ENCODE results near the gene DYSF. TPM values are rescaled to one million over a fixed set of nuclear protein-coding genes. Genes with fewer than 3 reads are reported as not detected.

DYSF gene
- polyA plus RNA-seq, 1 donor (not counting 4 experiments of a cell fraction or from before 2014, with no cell fraction given) = 8.2 TPM

DNA sequence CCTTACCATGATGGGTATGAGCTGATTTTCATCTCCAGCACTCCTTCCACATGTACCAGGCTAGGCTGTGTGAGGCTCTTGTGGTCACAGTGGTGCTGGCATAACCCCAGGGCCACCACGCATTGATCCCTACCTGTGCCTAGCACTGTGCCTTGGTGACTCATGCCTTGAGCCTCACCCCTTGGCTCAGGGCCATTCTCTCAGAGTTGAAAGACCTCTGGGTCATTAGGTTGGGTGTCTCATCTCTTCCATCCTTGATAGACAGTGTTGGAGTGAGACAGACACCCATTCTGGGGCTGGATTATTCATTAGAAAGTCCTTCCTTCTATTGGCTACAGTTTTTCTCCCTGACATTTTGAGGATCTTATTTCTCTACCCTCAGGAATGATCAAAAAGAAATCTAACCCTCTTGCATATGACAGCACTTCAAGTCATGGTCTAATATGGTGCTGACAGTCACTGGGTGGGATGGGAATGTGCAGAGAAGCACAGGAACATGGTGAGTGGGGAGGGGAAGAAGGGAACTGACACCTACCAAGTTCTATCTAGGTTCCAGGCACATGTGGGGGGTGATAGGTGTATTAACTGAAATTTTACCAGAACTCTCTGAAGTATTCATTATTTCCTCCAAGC lies 41.3 kb downstream of the DYSF start:
- dilution Hi-C loops (cut with MboI; ENCODE audit: extremely low pct_ligation_motif_present, low sequenced_read_pairs) = no loop called here
- DNase-seq (ENCODE audit: low read depth, low spot score) = peak; percentile 17

DNA sequence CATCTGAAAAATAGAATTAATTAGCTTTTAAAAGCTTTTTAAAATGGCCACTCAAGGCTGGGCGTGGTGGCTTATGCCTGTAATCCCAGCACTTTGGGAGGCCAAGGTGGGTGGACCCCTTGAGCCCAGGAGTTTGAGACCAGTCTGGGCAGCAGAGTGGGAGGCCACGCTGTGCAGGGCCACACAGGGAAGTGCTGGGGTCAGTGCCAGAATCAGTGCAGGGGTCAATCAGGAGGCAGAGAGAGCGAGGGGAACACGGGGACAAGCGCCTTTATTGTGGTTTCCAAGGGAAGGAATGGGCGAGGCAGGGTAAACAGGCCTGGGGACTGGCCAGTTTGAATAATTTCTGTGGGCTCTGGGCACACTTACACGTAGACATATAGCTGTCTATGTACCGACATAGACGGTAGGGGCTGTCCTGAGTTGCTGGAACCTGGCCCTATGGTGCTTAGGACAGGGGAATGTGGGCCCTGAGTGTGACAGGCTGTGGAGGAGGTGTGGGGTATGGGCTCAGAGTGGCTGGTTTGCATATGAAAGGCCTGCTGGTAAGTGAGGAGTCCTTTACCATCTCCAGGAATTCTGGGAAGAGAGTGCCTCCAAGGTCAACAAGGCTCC lies 42.9 kb downstream of the DYSF start:
- Histone ChIP-seq H3K4me1 (ENCODE audit: control insufficient read depth, extremely low read depth, insufficient read depth, low read length) (peaks cover 54% of the 10 kb centered on the region), H3K9me1 (ENCODE audit: control insufficient read depth, extremely low read depth, insufficient read depth, low read length) (no peaks in the 10 kb centered on the region), H3K4me2 (ENCODE audit: control insufficient read depth, extremely low read depth, insufficient read depth, low read depth, low read length) (no peak overlapping the region), H3K79me2 (ENCODE audit: control insufficient read depth, insufficient read depth, low read length) (no peaks in the 10 kb centered on the region), H3K9ac (ENCODE audit: control insufficient read depth, extremely low read depth, insufficient read depth, low read length) (no peak overlapping the region), H4K20me1 (ENCODE audit: control insufficient read depth, extremely low read depth, insufficient read depth, low read length) (no peaks in the 10 kb centered on the region), H3K27ac (ENCODE audit: control insufficient read depth, insufficient read depth, low read length) (no peak overlapping the region), H3K4me3 (ENCODE audit: control insufficient read depth in 2 of 3, extremely low read depth in 1 of 3, insufficient read depth in 2 of 3, low read depth in 1 of 3, low read length in 3 of 3) (no peak overlapping the region), H3K9me3 (ENCODE audit: control insufficient read depth, low read depth, low read length) (peaks cover 1% of the 10 kb centered on the region), H3K27me3 (ENCODE audit: control insufficient read depth, extremely low read depth, insufficient read depth, low read length) (no peaks in the 10 kb centered on the region), H3K36me3 (ENCODE audit: control insufficient read depth in 2 of 2, extremely low read depth in 1 of 2, insufficient read depth in 2 of 2, low read length in 2 of 2) (no peaks in the 10 kb centered on the region), H2AFZ (ENCODE audit: control insufficient read depth, low read length) (no peak overlapping the region)
- no peak for DNase-seq (ENCODE audit: low read depth, low spot score)
- dilution Hi-C loops (cut with MboI; ENCODE audit: extremely low pct_ligation_motif_present, low sequenced_read_pairs) = no loop called here
- FAIRE-seq = no peak
- TF ChIP-seq, protein P1, sequence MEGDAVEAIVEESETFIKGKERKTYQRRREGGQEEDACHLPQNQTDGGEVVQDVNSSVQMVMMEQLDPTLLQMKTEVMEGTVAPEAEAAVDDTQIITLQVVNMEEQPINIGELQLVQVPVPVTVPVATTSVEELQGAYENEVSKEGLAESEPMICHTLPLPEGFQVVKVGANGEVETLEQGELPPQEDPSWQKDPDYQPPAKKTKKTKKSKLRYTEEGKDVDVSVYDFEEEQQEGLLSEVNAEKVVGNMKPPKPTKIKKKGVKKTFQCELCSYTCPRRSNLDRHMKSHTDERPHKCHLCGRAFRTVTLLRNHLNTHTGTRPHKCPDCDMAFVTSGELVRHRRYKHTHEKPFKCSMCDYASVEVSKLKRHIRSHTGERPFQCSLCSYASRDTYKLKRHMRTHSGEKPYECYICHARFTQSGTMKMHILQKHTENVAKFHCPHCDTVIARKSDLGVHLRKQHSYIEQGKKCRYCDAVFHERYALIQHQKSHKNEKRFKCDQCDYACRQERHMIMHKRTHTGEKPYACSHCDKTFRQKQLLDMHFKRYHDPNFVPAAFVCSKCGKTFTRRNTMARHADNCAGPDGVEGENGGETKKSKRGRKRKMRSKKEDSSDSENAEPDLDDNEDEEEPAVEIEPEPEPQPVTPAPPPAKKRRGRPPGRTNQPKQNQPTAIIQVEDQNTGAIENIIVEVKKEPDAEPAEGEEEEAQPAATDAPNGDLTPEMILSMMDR (optimal IDR thresholded peaks at IDR 0.05 in 1 of 3, IDR thresholded peaks at IDR 0.05 in 1 of 3, conservative IDR thresholded peaks at IDR 0.05 in 1 of 3; ENCODE audit: extremely low read depth in 1 of 3, insufficient read depth in 2 of 3, low read length in 3 of 3) = no peak
- TF ChIP-seq EZH2 (IDR thresholded peaks at IDR 0.05; ENCODE audit: low read length) = no peak

More for the DNA sequence above, 41.3 kb downstream of the DYSF start:
- Histone ChIP-seq H3K79me2 (ENCODE audit: control insufficient read depth, insufficient read depth, low read length) (no peaks in the 10 kb centered on the region), H3K36me3 (ENCODE audit: control insufficient read depth in 2 of 2, extremely low read depth in 1 of 2, insufficient read depth in 2 of 2, low read length in 2 of 2) (no peaks in the 10 kb centered on the region), H3K9ac (ENCODE audit: control insufficient read depth, extremely low read depth, insufficient read depth, low read length) (no peak overlapping the region), H3K27ac (ENCODE audit: control insufficient read depth, insufficient read depth, low read length) (no peak overlapping the region), H3K9me1 (ENCODE audit: control insufficient read depth, extremely low read depth, insufficient read depth, low read length) (no peaks in the 10 kb centered on the region), H3K9me3 (ENCODE audit: control insufficient read depth, low read depth, low read length) (peaks cover 1% of the 10 kb centered on the region), H3K4me1 (ENCODE audit: control insufficient read depth, extremely low read depth, insufficient read depth, low read length) (peaks cover 41% of the 10 kb centered on the region), H4K20me1 (ENCODE audit: control insufficient read depth, extremely low read depth, insufficient read depth, low read length) (no peaks in the 10 kb centered on the region), H2AFZ (ENCODE audit: control insufficient read depth, low read length) (no peak overlapping the region), H3K27me3 (ENCODE audit: control insufficient read depth, extremely low read depth, insufficient read depth, low read length) (no peaks in the 10 kb centered on the region), H3K4me3 (ENCODE audit: control insufficient read depth in 2 of 3, extremely low read depth in 1 of 3, insufficient read depth in 2 of 3, low read depth in 1 of 3, low read length in 3 of 3) (no peak overlapping the region), H3K4me2 (ENCODE audit: control insufficient read depth, extremely low read depth, insufficient read depth, low read depth, low read length) (no peak overlapping the region)
- no peak for TF ChIP-seq EZH2 (IDR thresholded peaks at IDR 0.05; ENCODE audit: low read length)
- TF ChIP-seq, protein P1 (optimal IDR thresholded peaks at IDR 0.05 in 1 of 3, IDR thresholded peaks at IDR 0.05 in 1 of 3, conservative IDR thresholded peaks at IDR 0.05 in 1 of 3; ENCODE audit: extremely low read depth in 1 of 3, insufficient read depth in 2 of 3, low read length in 3 of 3) = no peak
- FAIRE-seq = peak; percentile 5

Measured in keratinocyte (primary cell).